Thyroid gland (tissue), 4 donors: ENCODE measurements around the gene AFF2. TPM values are rescaled to one million over a fixed set of nuclear protein-coding genes. Genes with fewer than 3 reads are reported as not detected.

ENCODE experiments used
- DNase-seq, 2 donors: peaks; one replicate each; pipeline ENCODE4 v3.0.0-alpha.2; 2019
- H3K27ac ChIP-seq, 3 donors: fragments of 200-600 bp; sonication (generic); 1 replicate in 2 of 3; 2 replicates in 1 of 3; pipeline ENCODE4 v1.5.1; 2016 to 2019; ENCODE audit warnings: mild to moderate bottlenecking in 1 of 3, moderate library complexity in 1 of 3
- H3K27me3 ChIP-seq: fragments of 200-600 bp; sonication (generic); one replicate; pipeline ENCODE4 v1.5.1; 2019
- H3K36me3 ChIP-seq, 2 donors: fragments of 200-600 bp; sonication (generic); one replicate each; pipeline ENCODE4 v1.5.1; 2016 to 2019
- H3K4me1 ChIP-seq, 2 donors: fragments of 200-600 bp; sonication (generic); one replicate each; pipeline ENCODE4 v1.5.1; 2017 to 2019
- H3K4me3 ChIP-seq, 3 donors: fragments of 200-600 bp; sonication (generic); replicated peaks in 1 of 3; 1 replicate in 2 of 3; 2 replicates in 1 of 3; pipeline ENCODE4 v1.5.1; 2016; ENCODE audit warnings: mild to moderate bottlenecking in 1 of 3
- H3K9me3 ChIP-seq: fragments of 200-600 bp; sonication (generic); one replicate; pipeline ENCODE4 v1.5.1; 2017
- CTCF ChIP-seq, 6 experiments: fragments of 200-600 bp in 3 of 6; fragments of 450-650 bp in 3 of 6; sonication (generic) in 3 of 6; IDR thresholded peaks; one replicate each; pipeline ENCODE4 v1.5.1; 2016 to 2019; ENCODE audit warnings: antibody characterized with exemption in 6 of 6, mild to moderate bottlenecking in 2 of 6, inconsistent platforms in 1 of 6, moderate library complexity in 1 of 6
- POLR2A ChIP-seq, 2 donors: fragments of 450-650 bp; IDR thresholded peaks; one replicate each; pipeline ENCODE4 v1.6.1; 2017; ENCODE audit warnings: antibody characterized with exemption in 2 of 2, mild to moderate bottlenecking in 2 of 2, moderate library complexity in 1 of 2
- WGBS, 2 donors: methylation state at CpG; one replicate each; pipeline ENCODE4 v1.1.5; 2017; 5-methylcytosine and 5-hydroxymethylcytosine counted together
- intact Hi-C: fragments of 100-400 bp; cut with DNase I; formaldehyde crosslinking; loops from one replicate; pipeline ENCODE4 v1.15.1; 2023
- total RNA-seq, 4 donors: library from RNA; depleted of rRNA; stranded (reverse); fragments of >200 nt; gene quantifications; one replicate each; pipeline ENCODE4 v1.2.3, GENCODE V29; 2016

AFF2 gene
- total RNA-seq, 4 donors from 2014 or later = 3.7 to 6.5 (median 4.4) TPM

- 94 to 100% methylated on average over 1 to 2 of the region's 2 CpGs for WGBS, 2 donors
- H3K27me3 ChIP-seq = no peaks in the 10 kb centered on the region
- H3K9me3 ChIP-seq = no peaks in the 10 kb centered on the region
- intact Hi-C loops = no loop called here
- DNase-seq = no peak
- no peak overlapping the region for H3K27ac ChIP-seq
- TF ChIP-seq CTCF (IDR thresholded peaks at IDR 0.05) = no peak
- no peak for TF ChIP-seq POLR2A (IDR thresholded peaks at IDR 0.05)
- no peaks in the 10 kb centered on the region for H3K4me1 ChIP-seq
- no peak overlapping the region for H3K4me3 ChIP-seq
- H3K36me3 ChIP-seq = no peaks in the 10 kb centered on the region
Measured at GRCh38 chrX:148470324-148470723, 30.1 kb upstream of the AFF2 start.

- Histone ChIP-seq H3K36me3 (no peaks in the 10 kb centered on the region), H3K4me1 (no peaks in the 10 kb centered on the region), H3K9me3 (no peaks in the 10 kb centered on the region), H3K4me3 (no peak overlapping the region), H3K27ac (no peak overlapping the region), H3K27me3 (no peaks in the 10 kb centered on the region)
- WGBS, 2 donors = 83 to 85% methylated on average over 4 of the region's 4 CpGs
- TF ChIP-seq POLR2A (IDR thresholded peaks at IDR 0.05) = no peak
- no peak for TF ChIP-seq CTCF (IDR thresholded peaks at IDR 0.05)
- intact Hi-C loops = no loop called here
- no peak for DNase-seq
Measured at GRCh38 chrX:148474030-148474429, 26.4 kb upstream of the AFF2 start.

- intact Hi-C loops = no loop called here
- no peaks in the 10 kb centered on the region for H3K36me3 ChIP-seq
- H3K4me3 ChIP-seq = no peak overlapping the region
- no peak overlapping the region for H3K27ac ChIP-seq
- no peaks in the 10 kb centered on the region for H3K27me3 ChIP-seq
- no peaks in the 10 kb centered on the region for H3K9me3 ChIP-seq
- DNase-seq = no peak
- H3K4me1 ChIP-seq = no peaks in the 10 kb centered on the region
- TF ChIP-seq POLR2A (IDR thresholded peaks at IDR 0.05) (no peak), CTCF (IDR thresholded peaks at IDR 0.05) (no peak)
- WGBS, 2 donors = 87 to 98% methylated on average over 2 of the region's 2 CpGs
Measured at GRCh38 chrX:148492057-148492456, 8.4 kb upstream of the AFF2 start.

- Histone ChIP-seq H3K4me1 (no peaks in the 10 kb centered on the region), H3K9me3 (no peaks in the 10 kb centered on the region), H3K27ac (no peak overlapping the region), H3K36me3 (no peaks in the 10 kb centered on the region), H3K4me3 (no peak overlapping the region), H3K27me3 (no peaks in the 10 kb centered on the region)
- TF ChIP-seq POLR2A (IDR thresholded peaks at IDR 0.05) (no peak), CTCF (IDR thresholded peaks at IDR 0.05) (no peak)
- intact Hi-C loops = no loop called here
- 87 to 90% methylated on average over 3 of the region's 3 CpGs for WGBS, 2 donors
- DNase-seq = no peak
Measured at GRCh38 chrX:148495176-148495575, 5.2 kb upstream of the AFF2 start.

- Histone ChIP-seq H3K36me3 (no peaks in the 10 kb centered on the region), H3K27ac (no peak overlapping the region), H3K4me3 (no peak overlapping the region), H3K27me3 (no peaks in the 10 kb centered on the region), H3K9me3 (no peaks in the 10 kb centered on the region), H3K4me1 (peaks cover 0 to 8% of the 10 kb centered on the region in 2 donors)
- no peak for TF ChIP-seq POLR2A (IDR thresholded peaks at IDR 0.05)
- TF ChIP-seq CTCF (IDR thresholded peaks at IDR 0.05) = no peak
- intact Hi-C loops = no loop called here
- no peak for DNase-seq
- WGBS, 2 donors = 54 to 60% methylated on average over 3 of the region's 3 CpGs
Measured at GRCh38 chrX:148498067-148498466, 2.4 kb upstream of the AFF2 start.
